Kidney epithelial cell (primary cell): ENCODE results near the gene H2BW1. TPM values are rescaled to one million over a fixed set of nuclear protein-coding genes. Genes with fewer than 3 reads are reported as not detected.
"Not testable (repeated sequence)": the region's sequence is repeated elsewhere in the genome, so short reads cannot be mapped to it uniquely, and the experiment has no call there.

Experiments
- DNase-seq: peaks from one replicate; pipeline ENCODE4 v3.0.0-alpha.2; 2010; ENCODE audit warnings: low read depth
- H3K27me3 ChIP-seq: 2 replicates; pipeline ENCODE4 v1.6.0; 2011; ENCODE audit warnings: low read length; ENCODE audit not compliant: control insufficient read depth, insufficient read depth
- H3K36me3 ChIP-seq: 2 replicates; pipeline ENCODE4 v1.5.1; 2011; ENCODE audit warnings: low read length; ENCODE audit not compliant: control insufficient read depth, insufficient read depth
- H3K4me3 ChIP-seq: 2 replicates; pipeline ENCODE4 v1.5.1; 2011; ENCODE audit warnings: low read depth, mild to moderate bottlenecking, control low read depth, low read length
- total RNA-seq: library from RNA; depleted of rRNA; stranded (reverse); fragments of >200 nt; gene quantifications from 2 replicates; pipeline ENCODE4 v1.2.3, GENCODE V29; 2015
- TF ChIP-seq, protein P1 (sequence below): IDR thresholded peaks from 2 replicates; pipeline ENCODE4 v1.5.1; 2011; ENCODE audit warnings: mild to moderate bottlenecking, moderate library complexity, low read length, control low read depth, inconsistent platforms; ENCODE audit not compliant: insufficient read depth, poor library complexity, severe bottlenecking

The H2BW1 gene, protein sequence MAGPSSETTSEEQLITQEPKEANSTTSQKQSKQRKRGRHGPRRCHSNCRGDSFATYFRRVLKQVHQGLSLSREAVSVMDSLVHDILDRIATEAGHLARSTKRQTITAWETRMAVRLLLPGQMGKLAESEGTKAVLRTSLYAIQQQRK
- not detected in 2 replicates for total RNA-seq

DNA sequence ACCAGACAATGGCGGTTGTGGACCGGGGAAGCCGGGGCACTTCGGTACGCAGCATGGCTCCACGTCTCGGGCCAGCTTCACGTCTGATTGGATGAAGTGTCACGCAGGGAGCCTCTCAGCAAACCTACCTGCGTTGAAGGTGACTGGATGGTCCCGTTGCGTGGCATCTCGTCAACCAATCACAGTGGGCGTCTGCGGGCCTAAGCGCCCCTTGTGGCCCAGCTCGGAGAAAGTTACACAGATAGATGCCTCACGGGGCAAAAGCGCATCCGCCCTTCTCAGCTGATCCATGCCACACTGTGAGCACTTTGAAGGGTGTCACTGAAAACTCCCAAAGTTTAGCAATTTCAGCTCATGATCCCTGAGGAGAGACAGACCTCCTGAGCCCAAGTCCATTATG lies at the start of gene H2BW1:
TSS of gene H2BW1 (minus strand) at position 103 of the 400 bp plus-strand sequence. CDS start 132 bp downstream, outside the sequence.
- H3K27me3 ChIP-seq, result no peaks in the 10 kb centered on the region
- TF ChIP-seq, protein P1, sequence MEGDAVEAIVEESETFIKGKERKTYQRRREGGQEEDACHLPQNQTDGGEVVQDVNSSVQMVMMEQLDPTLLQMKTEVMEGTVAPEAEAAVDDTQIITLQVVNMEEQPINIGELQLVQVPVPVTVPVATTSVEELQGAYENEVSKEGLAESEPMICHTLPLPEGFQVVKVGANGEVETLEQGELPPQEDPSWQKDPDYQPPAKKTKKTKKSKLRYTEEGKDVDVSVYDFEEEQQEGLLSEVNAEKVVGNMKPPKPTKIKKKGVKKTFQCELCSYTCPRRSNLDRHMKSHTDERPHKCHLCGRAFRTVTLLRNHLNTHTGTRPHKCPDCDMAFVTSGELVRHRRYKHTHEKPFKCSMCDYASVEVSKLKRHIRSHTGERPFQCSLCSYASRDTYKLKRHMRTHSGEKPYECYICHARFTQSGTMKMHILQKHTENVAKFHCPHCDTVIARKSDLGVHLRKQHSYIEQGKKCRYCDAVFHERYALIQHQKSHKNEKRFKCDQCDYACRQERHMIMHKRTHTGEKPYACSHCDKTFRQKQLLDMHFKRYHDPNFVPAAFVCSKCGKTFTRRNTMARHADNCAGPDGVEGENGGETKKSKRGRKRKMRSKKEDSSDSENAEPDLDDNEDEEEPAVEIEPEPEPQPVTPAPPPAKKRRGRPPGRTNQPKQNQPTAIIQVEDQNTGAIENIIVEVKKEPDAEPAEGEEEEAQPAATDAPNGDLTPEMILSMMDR, result no peak
- H3K4me3 ChIP-seq, result no peak within 1 kb of the TSS
- no peak for DNase-seq
- H3K36me3 ChIP-seq, result no peaks in the 10 kb centered on the region

DNA sequence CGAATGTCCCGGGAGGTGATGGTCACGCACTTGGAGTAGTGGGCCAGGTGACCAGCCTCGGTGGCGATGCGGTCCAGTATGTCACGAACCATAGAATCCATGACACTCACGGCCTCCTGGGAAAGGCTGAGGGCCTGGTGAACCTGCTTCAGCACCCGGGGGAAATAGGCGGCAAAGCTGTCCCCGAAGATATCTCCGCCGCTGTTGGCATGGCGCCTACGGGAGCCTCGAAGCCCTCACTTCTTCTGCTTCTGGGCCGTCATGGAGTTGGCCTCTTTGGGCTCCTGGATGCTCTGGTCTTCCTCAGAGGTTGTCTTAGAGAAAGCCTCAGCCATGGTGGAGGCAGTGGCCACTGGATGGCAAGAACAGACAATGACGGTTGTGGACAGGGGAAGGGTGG lies 49.1 kb upstream of the H2BW1 start:
- not testable (repeated sequence) for DNase-seq, H3K36me3 ChIP-seq, H3K4me3 ChIP-seq, H3K27me3 ChIP-seq

DNA sequence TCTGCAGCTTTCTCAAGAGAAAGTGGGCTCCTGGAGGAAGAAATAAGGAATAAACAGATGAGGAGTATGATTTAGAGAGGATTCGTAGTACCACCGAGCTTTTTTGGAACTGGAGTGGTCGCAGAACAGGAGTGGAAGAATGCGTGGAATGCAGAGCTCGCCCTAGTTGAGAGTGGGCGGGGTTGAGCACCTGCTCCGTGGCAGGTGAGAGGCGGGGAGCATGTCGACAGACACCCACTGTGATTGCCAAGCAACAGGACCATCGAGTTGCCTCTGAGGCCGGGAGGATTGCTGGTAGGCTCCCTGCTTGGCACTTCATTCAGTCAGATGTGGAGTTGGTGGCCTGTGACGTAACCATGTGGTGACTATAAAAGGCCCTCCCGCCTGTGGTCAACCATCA lies 41.4 kb upstream of the H2BW1 start:
- H3K27me3 ChIP-seq, H3K36me3 ChIP-seq, DNase-seq, H3K4me3 ChIP-seq: not testable (repeated sequence)

DNA sequence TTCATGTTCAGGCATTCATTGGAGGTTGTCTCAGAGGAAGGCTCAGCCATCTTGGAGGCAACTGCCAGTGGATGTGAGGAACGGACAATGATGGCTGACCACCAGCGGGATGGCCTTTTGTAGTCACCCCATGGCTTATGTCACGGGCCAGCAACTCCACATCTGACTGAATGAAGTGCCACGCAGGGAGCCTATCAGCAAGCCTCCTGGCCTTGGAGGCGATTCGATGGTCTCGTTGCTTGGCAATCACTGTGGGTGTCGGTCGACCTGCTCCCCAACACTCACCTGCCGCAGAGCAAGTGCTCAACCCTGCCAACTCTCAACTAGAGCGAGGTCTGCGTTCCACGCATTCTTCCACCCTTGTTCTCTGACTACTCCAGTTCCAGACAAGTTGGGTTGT lies 33.7 kb upstream of the H2BW1 start:
- TF ChIP-seq, protein P1, result no peak
- no peak overlapping the region for H3K4me3 ChIP-seq
- no peak for DNase-seq
- no peaks in the 10 kb centered on the region for H3K36me3 ChIP-seq
- no peaks in the 10 kb centered on the region for H3K27me3 ChIP-seq

DNA sequence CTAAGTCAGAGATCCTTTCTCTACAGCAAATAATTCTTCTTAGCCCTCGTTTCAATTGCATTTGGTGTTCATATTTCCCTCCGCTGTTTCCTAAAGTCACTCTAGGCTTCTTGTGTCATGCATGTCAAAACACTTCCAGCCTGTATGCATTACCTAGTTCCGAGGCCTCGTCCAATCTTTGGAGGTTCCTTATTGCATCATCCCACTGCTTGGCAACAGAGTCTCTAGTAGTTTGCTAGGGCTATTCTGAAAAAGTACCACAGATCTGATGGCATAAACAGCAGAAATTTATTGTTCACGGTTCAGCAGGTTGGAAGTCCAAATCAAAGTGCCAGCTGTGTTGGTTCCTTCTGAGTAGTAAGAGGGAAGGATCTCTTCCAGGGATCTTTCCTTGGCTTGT lies 32.1 kb upstream of the H2BW1 start:
- TF ChIP-seq, protein P1, result no peak
- H3K4me3 ChIP-seq, result no peak overlapping the region
- H3K27me3 ChIP-seq, result no peaks in the 10 kb centered on the region
- no peak for DNase-seq
- H3K36me3 ChIP-seq, result no peaks in the 10 kb centered on the region

DNA sequence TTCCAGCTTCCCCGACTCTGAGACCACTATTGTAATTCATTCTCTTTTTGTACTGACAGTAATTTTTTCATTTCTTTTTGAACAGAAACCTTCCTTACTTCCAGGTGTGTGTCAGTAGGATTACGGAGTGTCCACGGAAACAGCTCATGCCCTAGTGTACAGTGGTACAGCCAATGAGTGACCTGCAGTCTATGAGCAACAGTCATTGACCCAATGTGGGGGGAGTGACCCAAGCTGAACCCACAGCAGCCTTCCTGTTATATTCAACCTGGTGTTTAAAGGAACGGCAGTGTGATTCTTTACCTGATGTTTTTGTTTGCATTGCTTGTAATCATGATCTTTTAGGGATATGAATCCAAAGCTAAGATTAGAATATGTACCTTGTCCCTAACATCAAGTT lies 27.5 kb upstream of the H2BW1 start:
- no peak overlapping the region for H3K4me3 ChIP-seq
- H3K36me3 ChIP-seq, result no peaks in the 10 kb centered on the region
- DNase-seq, result no peak
- TF ChIP-seq, protein P1, result no peak
- H3K27me3 ChIP-seq, result no peaks in the 10 kb centered on the region

DNA sequence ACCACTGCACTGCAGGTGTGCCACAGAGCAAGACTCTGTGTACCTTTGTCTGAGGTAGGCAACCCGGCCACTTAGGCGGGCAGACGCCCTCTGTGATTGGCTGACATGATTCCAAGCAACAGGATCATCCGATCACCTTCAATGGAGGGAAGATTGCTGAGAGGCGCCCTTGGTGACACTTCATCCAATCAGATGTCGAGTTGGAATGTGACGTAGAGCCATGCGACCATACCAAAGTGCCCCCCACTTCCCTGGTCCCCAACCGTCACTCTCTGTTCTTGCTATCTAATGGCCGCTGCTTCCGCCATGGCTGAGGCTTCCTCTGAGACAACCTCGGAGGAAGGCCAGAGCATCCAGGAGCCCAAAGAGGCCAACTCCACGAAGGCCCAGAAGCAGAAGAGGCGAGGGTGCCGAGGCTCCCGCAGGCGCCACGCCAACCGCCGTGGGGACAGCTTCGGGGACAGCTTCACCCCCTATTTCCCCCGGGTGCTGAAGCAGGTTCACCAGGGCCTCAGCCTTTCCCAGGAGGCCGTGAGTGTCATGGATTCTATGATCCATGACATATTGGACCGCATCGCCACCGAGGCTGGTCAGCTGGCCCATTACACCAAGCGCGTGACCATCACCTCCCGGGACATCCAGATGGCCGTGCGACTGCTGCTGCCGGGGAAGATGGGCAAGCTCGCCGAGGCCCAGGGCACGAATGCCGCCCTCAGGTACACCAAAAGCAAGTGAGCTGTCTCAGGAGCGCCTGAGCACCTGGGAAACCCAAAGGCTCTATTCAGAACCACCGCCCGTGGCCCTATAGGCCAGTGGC lies 26.4 kb upstream of the H2BW1 start, which contains the start of gene H2BW2:
TSS of gene H2BW2 (plus strand) at position 268 of the 817 bp plus-strand sequence. CDS start at position 307, 39 bp downstream.
- H3K27me3 ChIP-seq, result no peaks in the 10 kb centered on the region
- DNase-seq, result no peak
- no peak within 1 kb of the TSS for H3K4me3 ChIP-seq
- TF ChIP-seq, protein P1, result no peak
- H3K36me3 ChIP-seq, result no peaks in the 10 kb centered on the region
